A673 (cell line): ENCODE data around the gene FAM13A. TPM values are rescaled to one million over a fixed set of nuclear protein-coding genes. Genes with fewer than 3 reads are reported as not detected.

Experiments used
- BruUV-seq: library from RNA; stranded (reverse); fragments of 400-500 nt; replicated peaks from 2 replicates; lab custom pipeline; 2021; lab: Mats Ljungman, UMichigan
- CTCF ChIA-PET: fragments of 300-600 bp; sonication (Branson Sonifier 250); formaldehyde crosslinking; loops from one replicate; lab custom pipeline; 2022; ENCODE audit warnings: antibody characterized with exemption; lab: Charles Lee
- POLR2A ChIA-PET: fragments of 300-600 bp; sonication (Branson Sonifier 250); formaldehyde crosslinking; loops from one replicate; lab custom pipeline; 2022; ENCODE audit warnings: antibody characterized with exemption; ENCODE audit not compliant: low non-redundant PET; lab: Charles Lee
- DNase-seq: peaks from one replicate; pipeline ENCODE4 v3.0.0-alpha.2; 2015; ENCODE audit warnings: low spot score
- H3K27ac ChIP-seq: fragments of 200-600 bp; sonication (generic); 2 replicates; pipeline ENCODE4 v1.5.1; 2016; ENCODE audit warnings: mixed run types, low read depth, mild to moderate bottlenecking, mixed read lengths, antibody characterized with exemption, low read length; ENCODE audit not compliant: poor library complexity, severe bottlenecking
- H3K27me3 ChIP-seq: fragments of 200-600 bp; sonication (generic); replicated peaks from 2 replicates; pipeline ENCODE4 v1.6.1; 2017; ENCODE audit warnings: mixed run types, low read depth, mild to moderate bottlenecking, mixed read lengths, antibody characterized with exemption, low read length; ENCODE audit not compliant: insufficient read depth, poor library complexity
- H3K36me3 ChIP-seq: fragments of 200-600 bp; sonication (generic); 2 replicates; pipeline ENCODE4 v1.6.1; 2016; ENCODE audit warnings: mixed run types, mild to moderate bottlenecking, mixed read lengths, antibody characterized with exemption, low read length; ENCODE audit not compliant: insufficient read depth, poor library complexity, severe bottlenecking
- H3K4me1 ChIP-seq: fragments of 200-600 bp; sonication (generic); 2 replicates; pipeline ENCODE4 v1.6.1; 2017; ENCODE audit warnings: mixed run types, mild to moderate bottlenecking, mixed read lengths, antibody characterized with exemption, low read length; ENCODE audit not compliant: insufficient read depth, poor library complexity, severe bottlenecking
- H3K4me3 ChIP-seq: fragments of 200-600 bp; sonication (generic); 2 replicates; pipeline ENCODE4 v1.5.1; 2016; ENCODE audit warnings: low read depth, mixed run types, mild to moderate bottlenecking, mixed read lengths, low read length; ENCODE audit not compliant: poor library complexity, severe bottlenecking
- H3K9me3 ChIP-seq: fragments of 200-600 bp; sonication (generic); 2 replicates; pipeline ENCODE4 v1.6.1; 2016; ENCODE audit warnings: mixed run types, low read depth, mild to moderate bottlenecking, mixed read lengths, antibody characterized with exemption, low read length; ENCODE audit not compliant: poor library complexity, severe bottlenecking
- EZH2 ChIP-seq: fragments of 200-600 bp; sonication (generic); IDR thresholded peaks from 2 replicates; pipeline ENCODE4 v1.6.1; 2017; ENCODE audit warnings: borderline replicate concordance, low read depth, mild to moderate bottlenecking, mixed read lengths, antibody characterized with exemption, low read length; ENCODE audit not compliant: poor library complexity, severe bottlenecking
- intact Hi-C: fragments of 100-400 bp; cut with micrococcal nuclease; formaldehyde crosslinking; loops from one replicate; pipeline ENCODE4 v1.10.0; 2022; ENCODE audit not compliant: unreplicated experiment
- total RNA-seq: library from RNA; stranded (reverse); gene quantifications from 2 replicates; pipeline ENCODE4 v1.2.3, GENCODE V29; 2021
- TF ChIP-seq, protein P1 (sequence below): fragments of 300-800, 200-600 bp; sonication (generic); conservative IDR thresholded peaks from 2 replicates; pipeline ENCODE4 v1.5.1; 2017; ENCODE audit warnings: low read depth, mild to moderate bottlenecking, antibody characterized with exemption, low read length, moderate library complexity, mixed read lengths

FAM13A gene
- total RNA-seq, 1 experiment from 2014 or later: 15.5 TPM

DNA sequence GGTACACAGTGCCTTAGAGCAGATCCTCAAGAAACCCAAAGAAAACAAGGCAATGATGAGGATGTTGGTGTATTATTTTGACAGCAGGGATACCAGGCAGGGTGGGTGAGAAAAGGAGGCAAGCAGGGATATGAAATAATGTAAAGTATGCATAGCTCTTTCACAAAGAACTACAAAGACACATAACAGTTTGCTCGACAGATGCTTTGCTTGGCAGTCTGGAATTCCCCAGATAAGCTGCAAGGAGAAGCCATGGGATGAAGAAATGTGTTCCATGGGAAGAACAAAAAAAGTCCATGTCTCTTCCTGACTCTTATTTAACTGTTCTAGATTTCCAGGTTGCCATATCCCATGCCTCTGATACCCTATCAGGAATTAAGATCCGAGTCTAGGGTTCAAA, 75.4 kb downstream of the FAM13A start:
- POLR2A ChIA-PET: no interaction called here
- no peak for TF ChIP-seq EZH2
- TF ChIP-seq, protein P1, sequence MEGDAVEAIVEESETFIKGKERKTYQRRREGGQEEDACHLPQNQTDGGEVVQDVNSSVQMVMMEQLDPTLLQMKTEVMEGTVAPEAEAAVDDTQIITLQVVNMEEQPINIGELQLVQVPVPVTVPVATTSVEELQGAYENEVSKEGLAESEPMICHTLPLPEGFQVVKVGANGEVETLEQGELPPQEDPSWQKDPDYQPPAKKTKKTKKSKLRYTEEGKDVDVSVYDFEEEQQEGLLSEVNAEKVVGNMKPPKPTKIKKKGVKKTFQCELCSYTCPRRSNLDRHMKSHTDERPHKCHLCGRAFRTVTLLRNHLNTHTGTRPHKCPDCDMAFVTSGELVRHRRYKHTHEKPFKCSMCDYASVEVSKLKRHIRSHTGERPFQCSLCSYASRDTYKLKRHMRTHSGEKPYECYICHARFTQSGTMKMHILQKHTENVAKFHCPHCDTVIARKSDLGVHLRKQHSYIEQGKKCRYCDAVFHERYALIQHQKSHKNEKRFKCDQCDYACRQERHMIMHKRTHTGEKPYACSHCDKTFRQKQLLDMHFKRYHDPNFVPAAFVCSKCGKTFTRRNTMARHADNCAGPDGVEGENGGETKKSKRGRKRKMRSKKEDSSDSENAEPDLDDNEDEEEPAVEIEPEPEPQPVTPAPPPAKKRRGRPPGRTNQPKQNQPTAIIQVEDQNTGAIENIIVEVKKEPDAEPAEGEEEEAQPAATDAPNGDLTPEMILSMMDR: no peak
- intact Hi-C loops: no loop called here

GRCh38 chr4:88979276-88979675, 77.7 kb downstream of the FAM13A start:
- ChIA-PET CTCF (no interaction called here), POLR2A (no interaction called here)
- no peaks in the 10 kb centered on the region for H3K27me3 ChIP-seq
- TF ChIP-seq, protein P1: no peak
- TF ChIP-seq EZH2: no peak
- H3K27ac ChIP-seq: no peak overlapping the region
- H3K4me3 ChIP-seq: no peak overlapping the region
- DNase-seq: no peak
- H3K36me3 ChIP-seq: no peaks in the 10 kb centered on the region
- BruUV-seq: no TSS peak
- no peaks in the 10 kb centered on the region for H3K4me1 ChIP-seq
- intact Hi-C loops: no loop called here
- H3K9me3 ChIP-seq: no peaks in the 10 kb centered on the region

More for the DNA sequence above, 75.4 kb downstream of the FAM13A start:
- H3K4me3 ChIP-seq: no peak overlapping the region
- H3K27me3 ChIP-seq: no peaks in the 10 kb centered on the region
- no peaks in the 10 kb centered on the region for H3K4me1 ChIP-seq
- H3K36me3 ChIP-seq: no peaks in the 10 kb centered on the region
- no peak overlapping the region for H3K27ac ChIP-seq
- CTCF ChIA-PET: no interaction called here
- BruUV-seq: no TSS peak
- no peaks in the 10 kb centered on the region for H3K9me3 ChIP-seq
- DNase-seq: no peak

- POLR2A ChIA-PET: no interaction called here
- no peaks in the 10 kb centered on the region for H3K36me3 ChIP-seq
- DNase-seq: no peak
- BruUV-seq: no TSS peak
- TF ChIP-seq, protein P1: no peak
- TF ChIP-seq EZH2: no peak
- no peak overlapping the region for H3K27ac ChIP-seq
- H3K9me3 ChIP-seq: no peaks in the 10 kb centered on the region
- H3K27me3 ChIP-seq: no peaks in the 10 kb centered on the region
- no peak overlapping the region for H3K4me3 ChIP-seq
- CTCF ChIA-PET: no interaction called here
- H3K4me1 ChIP-seq: no peaks in the 10 kb centered on the region
- intact Hi-C loops: no loop called here
Observed at GRCh38 chr4:88976775-88977035, 80.3 kb downstream of the FAM13A start.
